AG09309 (cell line): Measurements from ENCODE around the gene TUBB4B.
A peak's percentile ranks its signal among the peaks of the same experiment; 100 is the strongest.

Source experiments
- DNase-seq: peaks from one replicate; pipeline ENCODE4 v3.0.0-alpha.2; 2010; ENCODE audit warnings: low read depth
- H3K4me3 ChIP-seq: 2 replicates; pipeline ENCODE4 v1.5.1; 2011; ENCODE audit warnings: mild to moderate bottlenecking, low read depth, low read length, moderate library complexity; ENCODE audit not compliant: control insufficient read depth
- TF ChIP-seq, protein P1 (sequence below): IDR thresholded peaks from 2 replicates; pipeline ENCODE4 v1.5.1; 2011; ENCODE audit warnings: mild to moderate bottlenecking, low read depth, low read length, inconsistent platforms; ENCODE audit not compliant: insufficient read depth, control insufficient read depth; ENCODE audit errors: missing control alignments

Gene TUBB4B

DNA sequence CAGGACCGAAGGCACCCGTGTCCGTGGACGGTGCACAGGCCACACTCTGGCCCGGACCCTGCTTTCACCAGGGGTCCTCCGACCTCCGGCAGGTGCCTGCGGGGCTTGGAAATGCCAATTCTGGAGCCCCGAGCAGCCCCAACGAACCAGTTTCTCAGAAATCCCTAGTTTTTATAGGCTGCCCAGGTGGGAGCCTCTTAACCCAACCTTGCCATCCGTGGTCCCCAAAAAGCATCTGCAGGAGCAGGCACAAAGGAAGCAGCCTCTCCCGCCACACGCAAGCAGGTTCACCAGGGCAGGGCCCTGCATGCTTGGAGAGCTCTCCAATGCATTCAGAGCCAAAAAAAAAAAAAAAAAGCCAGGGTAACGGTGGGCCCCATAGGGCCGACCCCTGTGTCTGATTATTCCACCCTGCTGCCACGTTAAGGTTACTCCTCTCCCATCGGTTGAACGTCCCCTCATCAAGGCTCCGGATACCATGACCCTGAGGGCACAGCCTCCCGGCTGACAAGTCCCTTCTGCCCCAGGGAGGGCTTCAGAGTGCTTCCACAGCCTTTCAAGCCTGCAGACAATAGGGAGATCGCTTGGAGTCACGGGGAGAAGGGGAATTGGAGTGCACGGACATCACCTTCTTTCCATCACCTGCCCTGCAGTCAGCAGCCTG lies 39.8 kb upstream of the TUBB4B start:
- DNase-seq = no peak
- TF ChIP-seq, protein P1, sequence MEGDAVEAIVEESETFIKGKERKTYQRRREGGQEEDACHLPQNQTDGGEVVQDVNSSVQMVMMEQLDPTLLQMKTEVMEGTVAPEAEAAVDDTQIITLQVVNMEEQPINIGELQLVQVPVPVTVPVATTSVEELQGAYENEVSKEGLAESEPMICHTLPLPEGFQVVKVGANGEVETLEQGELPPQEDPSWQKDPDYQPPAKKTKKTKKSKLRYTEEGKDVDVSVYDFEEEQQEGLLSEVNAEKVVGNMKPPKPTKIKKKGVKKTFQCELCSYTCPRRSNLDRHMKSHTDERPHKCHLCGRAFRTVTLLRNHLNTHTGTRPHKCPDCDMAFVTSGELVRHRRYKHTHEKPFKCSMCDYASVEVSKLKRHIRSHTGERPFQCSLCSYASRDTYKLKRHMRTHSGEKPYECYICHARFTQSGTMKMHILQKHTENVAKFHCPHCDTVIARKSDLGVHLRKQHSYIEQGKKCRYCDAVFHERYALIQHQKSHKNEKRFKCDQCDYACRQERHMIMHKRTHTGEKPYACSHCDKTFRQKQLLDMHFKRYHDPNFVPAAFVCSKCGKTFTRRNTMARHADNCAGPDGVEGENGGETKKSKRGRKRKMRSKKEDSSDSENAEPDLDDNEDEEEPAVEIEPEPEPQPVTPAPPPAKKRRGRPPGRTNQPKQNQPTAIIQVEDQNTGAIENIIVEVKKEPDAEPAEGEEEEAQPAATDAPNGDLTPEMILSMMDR = no peak

DNA sequence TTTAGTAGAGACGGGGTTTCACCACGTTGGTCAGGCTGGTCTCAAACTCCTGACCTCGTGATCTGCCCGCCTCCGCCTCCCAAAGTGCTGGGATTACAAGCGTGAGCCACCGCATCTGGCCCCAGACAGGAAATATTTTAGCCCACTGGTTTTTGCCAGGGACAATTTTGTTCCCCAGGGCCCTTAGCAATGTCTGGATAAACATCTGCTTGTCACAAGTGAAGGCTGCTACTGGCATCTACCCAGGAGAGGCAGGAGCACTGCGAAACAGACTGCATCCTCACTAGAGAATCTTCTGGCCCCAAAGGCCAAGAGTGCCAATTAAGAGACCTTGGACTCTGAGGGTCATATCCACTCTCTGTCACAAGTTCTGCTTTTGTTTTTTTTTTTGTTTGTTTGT lies 38.1 kb upstream of the TUBB4B start:
- TF ChIP-seq, protein P1 = no peak
- DNase-seq = no peak
- no peak overlapping the region for H3K4me3 ChIP-seq

More for the DNA sequence above, 39.8 kb upstream of the TUBB4B start:
- H3K4me3 ChIP-seq = peak overlapping the region; percentile 57

DNA sequence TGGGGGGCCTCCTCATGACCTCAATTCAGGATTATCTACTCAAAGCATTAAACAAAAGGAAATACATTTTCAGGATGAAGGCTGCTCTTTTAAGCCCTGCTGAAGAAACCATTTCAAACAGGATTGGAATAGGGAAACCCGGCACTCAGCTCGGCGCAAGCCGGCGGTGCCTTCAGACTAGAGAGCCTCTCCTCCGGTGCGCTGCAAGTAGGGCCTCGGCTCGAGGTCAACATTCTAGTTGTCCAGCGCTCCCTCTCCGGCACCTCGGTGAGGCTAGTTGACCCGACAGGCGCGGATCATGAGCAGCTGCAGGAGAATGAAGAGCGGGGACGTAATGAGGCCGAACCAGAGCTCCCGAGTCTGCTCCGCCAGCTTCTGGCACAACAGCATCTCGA lies 36.4 kb upstream of the TUBB4B start:
- peak overlapping the region; percentile 81 for H3K4me3 ChIP-seq
- TF ChIP-seq, protein P1 = no peak
- DNase-seq = no peak

GRCh38 chr9:137205126-137206069 lies 35.7 kb upstream of the TUBB4B start, which contains the start of the genes NDOR1 and TMEM203:
NDOR1 (plus strand) TSS chr9:137205700; CDS start chr9:137205778, 78 bp downstream.
TMEM203 (minus strand) TSS chr9:137205648; CDS start chr9:137205414, 234 bp downstream.
- TF ChIP-seq, protein P1 = no peak

GRCh38 chr9:137206602-137207001 lies 34.5 kb upstream of the TUBB4B start:
- no peak for DNase-seq
- TF ChIP-seq, protein P1 = no peak
- H3K4me3 ChIP-seq = peak overlapping the region; percentile 81; the same call in 1 of the 2 replicates

More at GRCh38 chr9:137205126-137206069, 35.7 kb upstream of the TUBB4B start, which contains the start of the genes NDOR1 and TMEM203:
- peak within 1 kb of the TSS; percentile 81 for H3K4me3 ChIP-seq
- no peak for DNase-seq

DNA sequence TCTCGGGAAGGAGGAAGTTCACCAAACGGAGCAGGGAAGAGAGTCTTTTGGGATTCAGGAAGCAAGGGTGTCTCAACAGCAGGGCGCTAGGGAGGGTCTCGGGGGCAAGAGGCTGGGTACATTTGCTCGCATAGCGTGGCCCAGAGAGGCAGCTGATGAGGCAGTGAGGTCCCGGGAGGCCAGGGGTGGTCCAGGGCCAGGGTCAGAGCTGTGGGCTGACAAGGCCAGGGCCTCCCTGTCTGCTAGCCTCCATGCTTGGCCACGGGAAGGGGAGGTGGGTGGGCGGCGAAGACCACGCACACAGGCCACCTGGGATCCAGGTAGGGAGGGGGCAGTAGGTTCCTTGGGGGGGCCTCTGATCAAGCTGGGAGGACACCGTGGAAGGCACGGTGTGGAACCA lies 29.6 kb upstream of the TUBB4B start:
- DNase-seq = no peak
- H3K4me3 ChIP-seq = no peak overlapping the region
- TF ChIP-seq, protein P1 = no peak
